Stomach (tissue), 9 donors: ENCODE measurements around the gene CNN1. TPM values are rescaled to one million over a fixed set of nuclear protein-coding genes. Genes with fewer than 3 reads are reported as not detected.
"Not testable (repeated sequence)": the region's sequence is repeated elsewhere in the genome, so short reads cannot be mapped to it uniquely, and the experiment has no call there.

Experiments
- DNase-seq, 2 donors: peaks; one replicate each; pipeline versions ENCODE4 v3.0.0 to v3.0.0-alpha.2; 2013 to 2019
- H3K27ac ChIP-seq, 5 donors: fragments of 200-600 bp in 4 of 5; sonication (generic) in 4 of 5; one replicate each; pipeline ENCODE4 v1.5.1; 2013 to 2019; ENCODE audit warnings: mild to moderate bottlenecking in 1 of 5, moderate library complexity in 1 of 5
- H3K27me3 ChIP-seq, 3 donors: fragments of 200-600 bp; sonication (generic); one replicate each; pipeline ENCODE4 v1.5.1; 2017 to 2019; ENCODE audit warnings: mixed run types in 1 of 3
- H3K36me3 ChIP-seq, 4 donors: fragments of 200-600 bp; sonication (generic); 1 replicate in 3 of 4; 2 replicates in 1 of 4; pipeline ENCODE4 v1.5.1; 2016 to 2019
- H3K4me1 ChIP-seq, 4 donors: fragments of 200-600 bp; sonication (generic); one replicate each; pipeline ENCODE4 v1.5.1; 2016 to 2019
- H3K4me3 ChIP-seq, 4 donors: fragments of 200-600 bp; sonication (generic) in 3 of 4; one replicate each; pipeline ENCODE4 v1.5.1; 2016 to 2019; ENCODE audit warnings: mild to moderate bottlenecking in 1 of 4
- H3K9me3 ChIP-seq, 4 donors: fragments of 200-600 bp; sonication (generic); one replicate each; pipeline ENCODE4 v1.5.1; 2016 to 2019
- EP300 ChIP-seq: sonication (generic); formaldehyde crosslinking; IDR thresholded peaks from one replicate; pipeline ENCODE4 v1.6.1; 2017; ENCODE audit warnings: antibody characterized with exemption
- POLR2A ChIP-seq, 4 donors: fragments of 450-650 bp; IDR thresholded peaks; one replicate each; pipeline ENCODE4 v1.6.1; 2016; ENCODE audit warnings: antibody characterized with exemption in 4 of 4, control low read depth in 2 of 4, mild to moderate bottlenecking in 1 of 4, moderate library complexity in 1 of 4
- POLR2AphosphoS5 ChIP-seq, 3 donors: sonication (generic); formaldehyde crosslinking; IDR thresholded peaks; one replicate each; pipeline ENCODE4 v1.6.1; 2016; ENCODE audit warnings: antibody characterized with exemption in 3 of 3
- WGBS, 5 donors: extraction: QIAGEN DNeasy Blood & Tissue Kit in 3 of 5; methylation state at CpG; one replicate each; pipeline versions ENCODE4 v1.1.5 to v1.1.7; 2013 to 2018; 5-methylcytosine and 5-hydroxymethylcytosine counted together
- intact Hi-C: fragments of 100-400 bp; cut with DNase I; formaldehyde crosslinking; loops from one replicate; pipeline ENCODE4 v1.15.1; 2023; ENCODE audit warnings: low total_unique reads
- polyA plus RNA-seq, 3 donors: library from polyadenylated mRNA; stranded (reverse); fragments of 200-250 nt; gene quantifications; one replicate each; pipeline ENCODE4 v1.2.3, GENCODE V29; 2013
- total RNA-seq, 5 donors: library from RNA; depleted of rRNA; stranded (reverse); fragments of >200 nt; gene quantifications; one replicate each; pipeline versions ENCODE4 v1.1.0 to v1.2.3, GENCODE V29; 2014 to 2016
- TF ChIP-seq, protein P1 (sequence below), 7 experiments: fragments of 450-650 bp in 4 of 7; fragments of 200-600 bp in 3 of 7; sonication (generic) in 3 of 7; IDR thresholded peaks; one replicate each; pipeline ENCODE4 v1.5.1; 2016 to 2019; ENCODE audit warnings: antibody characterized with exemption in 7 of 7, control low read depth in 2 of 7, mild to moderate bottlenecking in 1 of 7
- donor health status: healthy with polysubstance abuse.
- donor health status: Bipolar disorder and iron deficiency.
- donor health status: healthy.

CNN1 gene
- total and polyA plus RNA-seq, 8 donors: 70.2 to 1,183 (median 546) TPM

DNA sequence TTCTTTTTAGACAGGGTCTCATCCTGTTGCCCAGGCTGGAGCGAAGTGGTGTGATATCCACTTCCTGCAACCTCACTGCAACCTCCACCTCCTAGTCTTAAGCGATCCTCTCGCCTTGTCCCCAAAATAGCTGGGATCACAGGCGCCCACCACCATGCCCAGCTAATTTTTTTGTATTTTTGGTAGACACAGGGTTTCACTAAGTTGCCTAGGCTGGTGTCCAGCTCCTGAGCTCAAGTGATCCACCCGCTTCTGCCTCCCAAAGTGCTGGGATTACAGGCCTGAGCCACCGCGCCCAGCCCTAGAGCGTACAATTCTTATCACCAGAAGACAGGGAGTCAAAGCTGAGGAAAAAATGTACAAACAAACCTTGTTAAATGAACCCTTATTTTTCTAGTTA lies 24.9 kb downstream of the CNN1 start:
- Histone ChIP-seq H3K9me3 (no peaks in the 10 kb centered on the region), H3K27ac (no peak overlapping the region), H3K36me3 (no peaks in the 10 kb centered on the region), H3K4me3 (no peak overlapping the region), H3K27me3 (no peaks in the 10 kb centered on the region), H3K4me1 (peaks cover 10 to 32% (median 18%) of the 10 kb centered on the region in 4 donors)
- intact Hi-C loops: no loop called here
- WGBS, 5 donors: 68 to 82% (median 72%) methylated on average over 8 of the region's 8 CpGs
- TF ChIP-seq POLR2AphosphoS5 (IDR thresholded peaks at IDR 0.05) (no peak), EP300 (no peak), POLR2A (IDR thresholded peaks at IDR 0.05) (no peak)
- TF ChIP-seq, protein P1, sequence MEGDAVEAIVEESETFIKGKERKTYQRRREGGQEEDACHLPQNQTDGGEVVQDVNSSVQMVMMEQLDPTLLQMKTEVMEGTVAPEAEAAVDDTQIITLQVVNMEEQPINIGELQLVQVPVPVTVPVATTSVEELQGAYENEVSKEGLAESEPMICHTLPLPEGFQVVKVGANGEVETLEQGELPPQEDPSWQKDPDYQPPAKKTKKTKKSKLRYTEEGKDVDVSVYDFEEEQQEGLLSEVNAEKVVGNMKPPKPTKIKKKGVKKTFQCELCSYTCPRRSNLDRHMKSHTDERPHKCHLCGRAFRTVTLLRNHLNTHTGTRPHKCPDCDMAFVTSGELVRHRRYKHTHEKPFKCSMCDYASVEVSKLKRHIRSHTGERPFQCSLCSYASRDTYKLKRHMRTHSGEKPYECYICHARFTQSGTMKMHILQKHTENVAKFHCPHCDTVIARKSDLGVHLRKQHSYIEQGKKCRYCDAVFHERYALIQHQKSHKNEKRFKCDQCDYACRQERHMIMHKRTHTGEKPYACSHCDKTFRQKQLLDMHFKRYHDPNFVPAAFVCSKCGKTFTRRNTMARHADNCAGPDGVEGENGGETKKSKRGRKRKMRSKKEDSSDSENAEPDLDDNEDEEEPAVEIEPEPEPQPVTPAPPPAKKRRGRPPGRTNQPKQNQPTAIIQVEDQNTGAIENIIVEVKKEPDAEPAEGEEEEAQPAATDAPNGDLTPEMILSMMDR (IDR thresholded peaks at IDR 0.05): no peak
- DNase-seq: no peak

DNA sequence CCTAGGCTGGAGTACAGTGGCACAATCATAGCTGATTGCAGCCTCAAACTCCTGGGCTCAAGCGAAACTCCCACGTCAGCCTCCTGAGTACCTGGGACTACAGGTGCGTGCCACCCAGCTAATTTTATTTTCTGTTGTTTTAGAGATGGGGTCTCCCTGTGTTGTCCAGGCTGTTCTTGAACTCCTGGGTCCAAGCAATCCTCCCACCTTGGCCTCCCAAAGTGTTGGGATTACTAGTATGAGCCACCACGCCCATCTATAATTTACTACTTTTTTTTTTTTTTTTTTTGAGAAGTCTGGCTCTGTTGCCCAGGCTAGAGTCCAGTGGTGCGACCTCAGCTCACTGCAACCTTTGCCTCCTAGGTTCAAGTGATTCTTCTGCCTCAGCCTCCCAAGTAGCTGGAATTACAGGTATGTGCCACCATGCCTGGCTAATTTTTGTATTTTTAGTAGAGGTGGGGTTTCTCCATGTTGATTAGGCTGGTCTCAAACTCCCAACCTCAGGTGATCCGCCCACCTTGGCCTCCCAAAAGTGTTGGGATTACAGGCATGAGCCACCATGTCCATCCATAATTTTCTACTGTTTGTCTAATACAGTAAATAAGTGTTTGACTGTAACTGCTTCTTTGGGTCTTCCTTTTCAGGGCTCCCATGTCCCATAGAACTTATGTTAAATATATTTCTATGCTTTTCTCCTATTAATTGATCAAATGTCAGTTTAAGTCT lies 25.6 kb downstream of the CNN1 start:
- DNase-seq, H3K9me3 ChIP-seq, H3K27ac ChIP-seq, H3K27me3 ChIP-seq, H3K36me3 ChIP-seq, H3K4me3 ChIP-seq, intact Hi-C loops: not testable (repeated sequence)
- WGBS, 5 donors: 80 to 98% (median 94%) methylated on average over 6 of the region's 6 CpGs
- H3K4me1 ChIP-seq: peaks cover 10 to 29% (median 16%) of the 10 kb centered on the region in 4 donors

DNA sequence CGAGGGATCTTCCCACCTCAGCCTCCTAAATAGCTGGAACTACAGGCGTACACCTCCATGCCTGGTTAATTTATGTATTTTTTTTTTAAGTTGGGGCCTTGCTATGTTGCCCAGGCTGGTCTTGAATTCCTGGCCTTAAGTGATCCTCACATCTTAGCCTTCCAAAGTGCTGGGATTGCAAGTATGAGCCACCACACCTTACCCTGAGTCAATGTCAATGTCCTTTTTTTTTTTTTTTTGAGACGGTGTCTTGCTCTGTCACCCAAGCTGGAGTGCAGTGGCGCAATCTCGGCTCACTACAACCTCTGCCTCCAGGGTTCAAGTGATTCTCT lies 27.0 kb downstream of the CNN1 start:
- H3K36me3 ChIP-seq, DNase-seq, intact Hi-C loops, H3K9me3 ChIP-seq, H3K4me3 ChIP-seq, H3K27ac ChIP-seq, H3K27me3 ChIP-seq: not testable (repeated sequence)
- whole genome bisulfite sequencing, 5 donors: 85 to 92% (median 90%) methylated on average over 5 of the region's 5 CpGs
- peaks cover 0 to 15% (median 3%) of the 10 kb centered on the region in 4 donors for H3K4me1 ChIP-seq

- H3K9me3 ChIP-seq: no peaks in the 10 kb centered on the region
- 83 to 97% (median 92%) methylated on average over 2 of the region's 2 CpGs for WGBS, 5 donors
- H3K27ac ChIP-seq: no peak overlapping the region
- DNase-seq: no peak
- intact Hi-C loops: no loop called here
- TF ChIP-seq POLR2AphosphoS5 (IDR thresholded peaks at IDR 0.05) (no peak), EP300 (no peak)
- TF ChIP-seq, protein P1 (IDR thresholded peaks at IDR 0.05): no peak
- no peaks in the 10 kb centered on the region for H3K36me3 ChIP-seq
- H3K27me3 ChIP-seq: no peaks in the 10 kb centered on the region
- no peak overlapping the region for H3K4me3 ChIP-seq
- peaks cover 0 to 11% (median 0%) of the 10 kb centered on the region in 4 donors for H3K4me1 ChIP-seq
Observed at GRCh38 chr19:11566164-11566563, 27.5 kb downstream of the CNN1 start.

- intact Hi-C loops: no loop called here
- TF ChIP-seq EP300: no peak
- TF ChIP-seq, protein P1 (IDR thresholded peaks at IDR 0.05): no peak
- TF ChIP-seq POLR2A (IDR thresholded peaks at IDR 0.05): no peak
- no peak for TF ChIP-seq POLR2AphosphoS5 (IDR thresholded peaks at IDR 0.05)
- no peak for DNase-seq
- Histone ChIP-seq H3K27ac (no peak overlapping the region), H3K4me3 (no peak overlapping the region), H3K4me1 (no peaks in the 10 kb centered on the region), H3K9me3 (no peaks in the 10 kb centered on the region), H3K36me3 (peaks cover 0 to 6% (median 0%) of the 10 kb centered on the region in 4 donors), H3K27me3 (no peaks in the 10 kb centered on the region)
- WGBS, 5 donors: 53 to 69% (median 66%) methylated on average over 5 of the region's 5 CpGs
Observed at GRCh38 chr19:11570039-11570462, 31.4 kb downstream of the CNN1 start.

GRCh38 chr19:11573354-11573753 lies 34.7 kb downstream of the CNN1 start:
- intact Hi-C loops, H3K4me3 ChIP-seq, H3K27ac ChIP-seq, H3K27me3 ChIP-seq, H3K9me3 ChIP-seq, DNase-seq: not testable (repeated sequence)
- H3K4me1 ChIP-seq: peaks cover 5 to 13% (median 10%) of the 10 kb centered on the region in 4 donors
- 73 to 80% (median 75%) methylated on average over 6 of the region's 6 CpGs for WGBS, 5 donors
- peaks cover 0 to 18% (median 5%) of the 10 kb centered on the region in 4 donors for H3K36me3 ChIP-seq

DNA sequence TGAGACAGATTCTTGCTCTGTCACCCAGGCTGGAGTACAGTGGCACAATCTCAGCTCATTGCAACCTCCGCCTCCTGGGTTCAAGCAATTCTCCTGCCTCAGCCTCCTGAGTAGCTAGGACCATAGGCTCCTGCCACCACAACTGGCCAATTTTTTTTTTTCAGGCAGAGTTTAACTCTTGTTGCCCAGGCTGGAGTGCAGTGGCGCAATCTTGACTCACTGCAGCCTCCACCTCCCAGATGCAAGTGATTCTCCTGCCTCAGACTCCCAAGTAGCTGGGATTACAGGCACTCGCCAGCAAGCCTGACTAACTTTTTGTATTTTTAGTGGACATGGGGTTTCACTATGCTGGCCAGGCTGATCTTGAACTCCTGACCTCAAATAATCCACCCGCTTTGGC lies 35.1 kb downstream of the CNN1 start:
- H3K27ac ChIP-seq, H3K9me3 ChIP-seq, intact Hi-C loops, H3K27me3 ChIP-seq, H3K4me3 ChIP-seq, DNase-seq: not testable (repeated sequence)
- 85 to 100% (median 97%) methylated on average over 4 of the region's 4 CpGs for WGBS, 5 donors
- Histone ChIP-seq H3K4me1 (peaks cover 8 to 17% (median 14%) of the 10 kb centered on the region in 4 donors), H3K36me3 (peaks cover 0 to 18% (median 5%) of the 10 kb centered on the region in 4 donors)
